ENCODE results near the gene SEZ6L2. TPM values are rescaled to one million over a fixed set of nuclear protein-coding genes. Genes with fewer than 3 reads are reported as not detected.
"Not testable (repeated sequence)": the region's sequence is repeated elsewhere in the genome, so short reads cannot be mapped to it uniquely, and the experiment has no call there.

SEZ6L2 gene
- total RNA-seq, 2 experiments from 2014 or later = 0.30 to 0.31 TPM

- intact Hi-C loops (cut with micrococcal nuclease) = loop anchor here (10.0 kb wide), 1 partner anchor 102 kb away; the partner anchor contains the start of gene C16orf92
- CTCF ChIA-PET = interaction anchor here (0.5 to 0.9 kb wide), 4 partner anchors 26 to 103 kb away, joined by 3 to 4 read pairs (median 3); no protein-coding TSS in a partner anchor
- H3K4me3 Mint-ChIP-seq = no peak overlapping the region
- DNase-seq = no peak
- peaks cover 31% of the 10 kb centered on the region for H3K4me1 Mint-ChIP-seq (ENCODE audit: low read depth)
- no peak overlapping the region for H3K27ac Mint-ChIP-seq
- peaks cover 18% of the 10 kb centered on the region for H3K36me3 Mint-ChIP-seq (ENCODE audit: low read depth)
- H3K27me3 Mint-ChIP-seq (ENCODE audit: low read depth) = no peaks in the 10 kb centered on the region
- no peaks in the 10 kb centered on the region for H3K9me3 Mint-ChIP-seq
Observed at GRCh38 chr16:29922326-29922725, 23.0 kb upstream of the SEZ6L2 start.

GRCh38 chr16:29921034-29921385, 21.7 kb upstream of the SEZ6L2 start:
- intact Hi-C loops (cut with micrococcal nuclease) = loop anchor here (10.0 kb wide), 1 partner anchor 104 kb away; the partner anchor contains the start of gene C16orf92
- Mint-ChIP-seq H3K9me3 (no peaks in the 10 kb centered on the region), H3K4me1 (ENCODE audit: low read depth) (peaks cover 27% of the 10 kb centered on the region), H3K27me3 (ENCODE audit: low read depth) (no peaks in the 10 kb centered on the region), H3K4me3 (no peak overlapping the region), H3K27ac (no peak overlapping the region), H3K36me3 (ENCODE audit: low read depth) (peaks cover 21% of the 10 kb centered on the region)
- DNase-seq = no peak
- CTCF ChIA-PET = interaction anchor here (1.6 kb wide), 1 partner anchor 111 kb away, joined by 4 read pairs; no protein-coding TSS in a partner anchor

GRCh38 chr16:29920288-29921033, 21.1 kb upstream of the SEZ6L2 start:
- DNase-seq = no peak
- Mint-ChIP-seq H3K27ac (no peak overlapping the region), H3K4me1 (ENCODE audit: low read depth) (peaks cover 29% of the 10 kb centered on the region), H3K4me3 (no peak overlapping the region), H3K27me3 (ENCODE audit: low read depth) (no peaks in the 10 kb centered on the region), H3K9me3 (no peaks in the 10 kb centered on the region), H3K36me3 (ENCODE audit: low read depth) (peaks cover 23% of the 10 kb centered on the region)
- CTCF ChIA-PET = interaction anchor here (1.6 kb wide), 1 partner anchor 112 kb away, joined by 4 read pairs; no protein-coding TSS in a partner anchor
- intact Hi-C loops (cut with micrococcal nuclease) = loop anchor here (10.0 kb wide), 1 partner anchor 104 kb away; the partner anchor contains the start of gene C16orf92

- H3K4me3 Mint-ChIP-seq = no peak overlapping the region
- H3K36me3 Mint-ChIP-seq (ENCODE audit: low read depth) = peaks cover 20% of the 10 kb centered on the region
- CTCF ChIA-PET = interaction anchor here (0.6 to 1.6 kb wide), 5 partner anchors 11 to 230 kb away, joined by 3 to 4 read pairs (median 3); no protein-coding TSS in a partner anchor
- H3K4me1 Mint-ChIP-seq (ENCODE audit: low read depth) = peaks cover 10% of the 10 kb centered on the region
- H3K9me3 Mint-ChIP-seq = no peaks in the 10 kb centered on the region
- DNase-seq = no peak
- intact Hi-C loops (cut with micrococcal nuclease) = no loop called here
- no peak overlapping the region for H3K27ac Mint-ChIP-seq
- H3K27me3 Mint-ChIP-seq (ENCODE audit: low read depth) = no peaks in the 10 kb centered on the region
Observed at GRCh38 chr16:29916979-29917378, 17.6 kb upstream of the SEZ6L2 start.

DNA sequence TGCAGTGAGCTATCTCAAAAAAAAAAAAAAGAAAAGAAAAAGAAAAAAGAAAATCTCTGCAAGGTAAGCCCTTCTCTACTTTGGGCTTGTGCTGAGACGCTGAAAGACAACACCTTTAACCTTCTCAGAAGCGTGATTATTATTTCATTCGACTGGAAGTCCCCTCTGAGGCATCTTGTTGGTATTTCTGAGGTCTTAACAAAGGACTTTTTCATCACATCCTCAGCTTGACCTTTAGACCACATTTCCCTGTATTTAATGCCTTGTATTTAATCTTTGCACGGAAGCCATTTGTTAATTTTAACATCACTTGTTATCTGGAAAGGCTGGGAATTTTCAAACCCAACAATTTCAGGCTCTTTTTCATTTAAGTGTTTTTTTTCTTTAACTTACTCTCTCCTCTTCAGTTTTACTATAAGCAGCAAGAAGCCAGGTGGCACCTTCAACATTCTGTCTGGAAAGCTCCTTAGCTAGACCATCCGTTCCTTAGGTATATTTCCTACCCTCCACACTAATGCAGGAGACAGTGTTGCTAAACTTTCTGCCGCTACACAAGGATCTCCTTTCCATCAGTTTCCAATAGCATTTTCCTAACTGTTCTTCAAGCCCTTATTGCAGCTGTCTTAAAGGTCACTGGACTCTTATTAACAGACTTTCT, 16.4 kb upstream of the SEZ6L2 start:
- peak overlapping the region; percentile 46 for H3K27ac Mint-ChIP-seq
- no peak overlapping the region for H3K4me3 Mint-ChIP-seq

DNA sequence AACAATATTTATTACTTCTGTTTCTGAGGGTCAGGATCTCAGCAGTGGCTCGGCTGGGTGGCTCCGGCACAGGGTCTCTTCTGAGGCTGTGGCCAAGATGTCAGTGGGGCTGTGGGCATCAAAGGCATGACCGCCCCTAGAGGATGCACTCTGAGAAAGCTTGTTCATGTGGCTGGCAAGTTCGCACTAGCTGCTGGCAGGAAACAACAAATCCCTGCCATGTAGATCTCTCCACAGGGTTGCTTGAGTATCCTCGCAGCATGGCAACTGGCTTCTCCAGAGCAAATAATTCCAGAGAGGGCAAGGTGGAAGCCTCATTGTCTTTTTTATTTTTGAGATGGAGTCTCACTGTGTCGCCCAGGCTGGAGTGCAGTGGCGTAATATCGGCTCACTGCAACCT, 14.2 kb upstream of the SEZ6L2 start:
- Mint-ChIP-seq H3K27ac (no peak overlapping the region), H3K27me3 (ENCODE audit: low read depth) (no peaks in the 10 kb centered on the region), H3K9me3 (no peaks in the 10 kb centered on the region), H3K4me1 (ENCODE audit: low read depth) (peaks cover 8% of the 10 kb centered on the region), H3K36me3 (ENCODE audit: low read depth) (peaks cover 16% of the 10 kb centered on the region), H3K4me3 (no peak overlapping the region)
- intact Hi-C loops (cut with micrococcal nuclease) = no loop called here
- CTCF ChIA-PET = no interaction called here
- DNase-seq = no peak

More for the DNA sequence above, 16.4 kb upstream of the SEZ6L2 start:
- Mint-ChIP-seq H3K9me3 (no peaks in the 10 kb centered on the region), H3K36me3 (ENCODE audit: low read depth) (peaks cover 16% of the 10 kb centered on the region), H3K4me1 (ENCODE audit: low read depth) (peaks cover 10% of the 10 kb centered on the region), H3K27me3 (ENCODE audit: low read depth) (no peaks in the 10 kb centered on the region)
- DNase-seq = no peak
- CTCF ChIA-PET = interaction anchor here (0.9 kb wide), 1 partner anchor 116 kb away, joined by 4 read pairs; the partner anchor contains the start of gene TLCD3B
- intact Hi-C loops (cut with micrococcal nuclease) = no loop called here

DNA sequence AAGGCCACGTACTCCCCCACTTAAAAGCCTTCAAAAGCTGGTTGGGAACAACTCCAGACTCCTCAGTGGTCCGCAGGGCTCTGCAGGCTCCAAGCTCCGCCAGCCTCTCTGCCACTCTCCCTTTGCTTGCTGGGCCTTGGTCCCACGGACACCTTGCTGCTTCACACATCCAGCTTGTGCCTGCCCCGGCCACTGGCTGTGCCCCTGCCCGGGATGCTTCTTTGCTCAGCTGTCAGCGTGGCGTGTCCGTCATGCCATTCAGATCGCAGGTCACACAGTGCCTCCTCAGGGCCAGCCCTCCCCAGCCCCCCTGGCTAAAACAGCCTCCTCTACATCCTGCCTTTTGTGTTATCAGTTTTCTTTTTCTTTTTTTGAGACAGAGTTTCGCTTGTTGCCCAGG, 12.7 kb upstream of the SEZ6L2 start:
- no peak overlapping the region for H3K4me3 Mint-ChIP-seq
- intact Hi-C loops (cut with micrococcal nuclease) = no loop called here

DNA sequence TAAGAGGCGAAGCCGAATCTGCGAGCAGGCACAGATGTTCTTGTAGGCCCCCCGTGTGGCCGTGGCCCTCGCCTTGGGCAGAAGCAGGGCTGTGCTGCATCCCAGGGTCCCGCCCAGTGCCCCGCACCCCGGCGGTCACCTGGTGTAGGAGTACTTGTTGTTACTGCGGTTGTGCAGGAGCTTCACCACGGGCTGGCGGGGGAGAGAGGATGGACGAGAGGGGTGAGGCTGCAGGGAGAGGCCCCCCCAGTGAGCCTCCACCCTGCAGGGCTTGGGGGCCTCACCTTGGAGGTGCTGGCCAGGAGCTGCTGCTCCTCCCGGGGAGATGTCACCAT, 12.3 kb upstream of the SEZ6L2 start:
- CTCF ChIA-PET = interaction anchor here (1.2 kb wide), 1 partner anchor 220 kb away, joined by 3 read pairs; no protein-coding TSS in a partner anchor
- Mint-ChIP-seq H3K27me3 (ENCODE audit: low read depth) (no peaks in the 10 kb centered on the region), H3K36me3 (ENCODE audit: low read depth) (peaks cover 10% of the 10 kb centered on the region), H3K9me3 (no peaks in the 10 kb centered on the region), H3K27ac (peak overlapping the region; percentile 24), H3K4me1 (ENCODE audit: low read depth) (peaks cover 8% of the 10 kb centered on the region), H3K4me3 (no peak overlapping the region)
- no peak for DNase-seq
- intact Hi-C loops (cut with micrococcal nuclease) = no loop called here

More for the DNA sequence above, 12.7 kb upstream of the SEZ6L2 start:
- Mint-ChIP-seq H3K36me3 (ENCODE audit: low read depth) (peaks cover 13% of the 10 kb centered on the region), H3K27me3 (ENCODE audit: low read depth) (no peaks in the 10 kb centered on the region), H3K4me1 (ENCODE audit: low read depth) (peaks cover 8% of the 10 kb centered on the region), H3K27ac (no peak overlapping the region), H3K9me3 (no peaks in the 10 kb centered on the region)
- CTCF ChIA-PET = interaction anchor here (1.2 kb wide), 1 partner anchor 221 kb away, joined by 3 read pairs; no protein-coding TSS in a partner anchor
- DNase-seq = no peak

DNA sequence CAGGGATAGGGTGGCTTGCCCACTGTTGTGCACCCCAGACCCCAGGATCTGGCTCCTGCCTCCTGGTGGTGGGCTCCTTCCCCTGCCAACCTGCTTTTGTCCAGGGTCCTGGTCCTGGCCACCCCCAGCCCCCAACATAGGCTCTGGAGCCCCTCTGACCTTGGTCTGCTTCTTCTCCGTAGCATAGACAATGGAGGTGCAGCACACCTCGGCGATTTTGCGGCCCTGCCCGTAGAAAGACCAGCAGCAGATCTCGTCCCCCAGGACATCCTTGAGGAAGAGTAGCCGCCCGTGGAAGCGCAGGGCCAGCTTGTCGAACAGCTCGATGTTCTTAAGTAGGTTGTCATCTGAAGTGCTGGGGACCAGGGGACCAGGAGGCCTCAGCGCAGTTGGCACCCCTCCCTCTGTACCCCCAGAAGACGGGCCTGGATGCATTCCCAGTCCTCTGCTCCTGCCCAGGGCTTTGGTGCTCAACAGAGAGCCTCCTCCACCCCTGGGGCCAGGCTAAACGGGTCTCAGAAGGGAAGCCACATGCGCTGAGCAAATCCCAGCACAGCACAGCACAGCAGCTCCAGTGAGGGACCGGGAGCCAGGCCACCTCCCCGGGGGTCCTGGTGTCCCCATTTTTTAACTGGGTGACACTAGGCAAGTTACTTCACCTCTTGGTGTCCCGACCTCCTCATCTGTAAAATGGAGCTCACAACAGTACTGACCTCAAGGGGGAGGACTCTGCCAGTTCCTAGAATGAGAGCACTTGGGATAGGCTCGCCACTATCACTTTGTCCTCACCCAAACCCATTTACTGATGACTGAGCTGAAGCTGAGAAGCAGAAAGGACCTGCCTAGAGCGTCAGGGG, 11.7 kb upstream of the SEZ6L2 start:
- H3K27ac Mint-ChIP-seq = peak overlapping the region; percentile 24
- intact Hi-C loops (cut with micrococcal nuclease) = no loop called here
- DNase-seq = no peak
- H3K27me3 Mint-ChIP-seq (ENCODE audit: low read depth) = no peaks in the 10 kb centered on the region
- H3K4me3 Mint-ChIP-seq = no peak overlapping the region
- peaks cover 10% of the 10 kb centered on the region for H3K36me3 Mint-ChIP-seq (ENCODE audit: low read depth)
- no peaks in the 10 kb centered on the region for H3K9me3 Mint-ChIP-seq
- H3K4me1 Mint-ChIP-seq (ENCODE audit: low read depth) = peaks cover 5% of the 10 kb centered on the region
- CTCF ChIA-PET = interaction anchor here (1.2 kb wide), 1 partner anchor 220 kb away, joined by 3 read pairs; no protein-coding TSS in a partner anchor

DNA sequence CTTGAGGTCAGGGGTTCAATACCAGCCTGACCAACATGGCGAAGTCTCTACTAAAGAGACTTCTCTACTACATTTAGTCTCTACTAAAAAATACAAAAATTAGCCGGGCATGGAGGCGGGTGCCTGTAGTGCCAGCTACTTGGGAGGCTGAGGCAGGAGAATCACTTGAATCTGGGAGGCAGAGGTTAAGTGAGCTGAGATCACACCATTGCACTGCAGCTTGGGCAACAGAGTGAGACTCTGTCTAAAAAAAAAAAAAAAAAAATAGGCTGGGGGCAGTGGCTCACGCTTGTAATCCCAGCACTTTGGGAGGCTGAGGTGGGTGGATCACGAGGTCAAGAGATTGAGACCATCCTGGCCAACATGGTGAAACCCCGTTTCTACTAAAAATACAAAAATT, 10.5 kb upstream of the SEZ6L2 start:
- intact Hi-C loops (cut with micrococcal nuclease); DNase-seq; H3K9me3 Mint-ChIP-seq; H3K4me3 Mint-ChIP-seq; H3K36me3 Mint-ChIP-seq (ENCODE audit: low read depth); H3K27me3 Mint-ChIP-seq (ENCODE audit: low read depth); H3K27ac Mint-ChIP-seq; CTCF ChIA-PET; H3K4me1 Mint-ChIP-seq (ENCODE audit: low read depth): not testable (repeated sequence)

GRCh38 chr16:29909391-29909790, 10.0 kb upstream of the SEZ6L2 start:
- Mint-ChIP-seq H3K36me3 (ENCODE audit: low read depth) (peaks cover 8% of the 10 kb centered on the region), H3K27ac (no peak overlapping the region), H3K9me3 (no peaks in the 10 kb centered on the region), H3K27me3 (ENCODE audit: low read depth) (no peaks in the 10 kb centered on the region), H3K4me1 (ENCODE audit: low read depth) (no peaks in the 10 kb centered on the region), H3K4me3 (no peak overlapping the region)
- DNase-seq = no peak
- CTCF ChIA-PET = no interaction called here
- intact Hi-C loops (cut with micrococcal nuclease) = no loop called here

GRCh38 chr16:29908719-29909220, 9.4 kb upstream of the SEZ6L2 start:
- intact Hi-C loops (cut with micrococcal nuclease) = no loop called here
- no peaks in the 10 kb centered on the region for H3K27me3 Mint-ChIP-seq (ENCODE audit: low read depth)
- H3K4me1 Mint-ChIP-seq (ENCODE audit: low read depth) = no peaks in the 10 kb centered on the region
- no peak overlapping the region for H3K4me3 Mint-ChIP-seq
- H3K36me3 Mint-ChIP-seq (ENCODE audit: low read depth) = peaks cover 3% of the 10 kb centered on the region
- no peak for DNase-seq
- no peak overlapping the region for H3K27ac Mint-ChIP-seq
- no peaks in the 10 kb centered on the region for H3K9me3 Mint-ChIP-seq
- CTCF ChIA-PET = no interaction called here

All from activated naive CD4-positive, alpha-beta T cell treated with anti-CD3 and anti-CD28 coated beads for 36 hours (primary cell).